Stimulated activated effector memory CD8-positive, alpha-beta T cell treated with anti-CD3 and anti-CD28 coated beads, Interleukin-12 subunit alpha, Interleukin-12 subunit beta, amount 100 ng/mL, for 72 hours (primary cell): Measurements from ENCODE around the gene SCG3.
A peak's percentile ranks its signal among the peaks of the same experiment; 100 is the strongest.

Experiments
- ATAC-seq: fragments of 150-1000 bp; cut with Tn5 transposase; 2 replicates; pipeline ENCODE4 v1.10.0; 2021
- DNase-seq, 2 donors: peaks; one replicate each; pipeline ENCODE4 v3.0.0; 2021 to 2022; ENCODE audit warnings: low spot score in 2 of 2
- H3K27ac Mint-ChIP-seq: one replicate; pipeline ENCODE4 v1.8.0; 2022; ENCODE audit warnings: mild to moderate bottlenecking, mixed read lengths
- H3K36me3 Mint-ChIP-seq: one replicate; pipeline ENCODE4 v1.8.0; 2022; ENCODE audit warnings: mild to moderate bottlenecking, mixed read lengths
- H3K4me1 Mint-ChIP-seq: one replicate; pipeline ENCODE4 v1.8.0; 2022; ENCODE audit warnings: mixed read lengths
- H3K4me3 Mint-ChIP-seq: one replicate; pipeline ENCODE4 v1.8.0; 2022; ENCODE audit warnings: mild to moderate bottlenecking, mixed read lengths
- H3K9me3 Mint-ChIP-seq: one replicate; pipeline ENCODE4 v1.8.0; 2022; ENCODE audit warnings: mixed read lengths

SCG3 gene

DNA sequence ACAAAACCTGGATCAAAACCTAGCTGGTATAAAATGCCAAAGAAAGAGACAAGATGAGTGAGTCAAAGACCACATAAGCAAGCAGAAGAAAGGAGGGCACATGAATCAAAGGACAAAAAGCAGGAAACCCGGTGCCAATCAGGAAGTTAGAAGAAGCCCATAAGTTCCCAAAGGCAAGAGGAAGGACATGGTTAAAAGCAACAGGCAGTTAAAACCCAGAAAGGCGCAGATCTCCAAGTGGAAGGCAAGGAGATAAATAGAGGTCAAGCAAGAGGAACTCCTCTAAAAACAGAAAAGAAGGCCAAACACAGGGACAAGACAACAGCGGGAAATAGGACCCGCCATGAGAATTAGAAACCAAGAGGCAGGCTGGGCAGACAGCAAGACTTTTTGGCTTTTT is 74.5 kb downstream of the SCG3 start:
- no peak overlapping the region for H3K27ac Mint-ChIP-seq
- H3K4me3 Mint-ChIP-seq: no peak overlapping the region
- H3K36me3 Mint-ChIP-seq: no peaks in the 10 kb centered on the region
- H3K9me3 Mint-ChIP-seq: no peaks in the 10 kb centered on the region
- DNase-seq (no peak), ATAC-seq (no peak)
- H3K4me1 Mint-ChIP-seq: peaks cover 25% of the 10 kb centered on the region

DNA sequence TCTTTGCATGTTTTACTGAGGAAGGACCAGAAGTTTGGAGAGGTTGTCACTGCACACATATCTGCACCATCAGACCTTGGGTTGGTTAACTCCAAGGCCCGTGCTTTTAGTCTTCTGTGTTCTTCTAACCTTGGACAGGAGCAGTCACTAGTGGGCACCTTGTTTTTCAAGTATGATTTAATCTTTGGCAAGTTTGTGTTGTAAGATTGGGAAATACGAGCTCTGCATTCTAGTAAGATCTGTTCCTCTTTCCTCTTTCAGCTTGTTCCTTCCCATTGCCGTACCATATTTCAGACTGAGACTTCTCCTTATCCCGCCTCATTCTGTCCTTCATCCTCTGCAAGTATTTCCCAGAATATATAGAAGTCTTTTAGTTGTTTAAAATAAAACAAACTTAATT is 75.2 kb downstream of the SCG3 start:
- DNase-seq (no peak), ATAC-seq (no peak)
- no peaks in the 10 kb centered on the region for H3K9me3 Mint-ChIP-seq
- no peaks in the 10 kb centered on the region for H3K36me3 Mint-ChIP-seq
- H3K4me1 Mint-ChIP-seq: peaks cover 20% of the 10 kb centered on the region
- no peak overlapping the region for H3K27ac Mint-ChIP-seq
- H3K4me3 Mint-ChIP-seq: no peak overlapping the region

DNA sequence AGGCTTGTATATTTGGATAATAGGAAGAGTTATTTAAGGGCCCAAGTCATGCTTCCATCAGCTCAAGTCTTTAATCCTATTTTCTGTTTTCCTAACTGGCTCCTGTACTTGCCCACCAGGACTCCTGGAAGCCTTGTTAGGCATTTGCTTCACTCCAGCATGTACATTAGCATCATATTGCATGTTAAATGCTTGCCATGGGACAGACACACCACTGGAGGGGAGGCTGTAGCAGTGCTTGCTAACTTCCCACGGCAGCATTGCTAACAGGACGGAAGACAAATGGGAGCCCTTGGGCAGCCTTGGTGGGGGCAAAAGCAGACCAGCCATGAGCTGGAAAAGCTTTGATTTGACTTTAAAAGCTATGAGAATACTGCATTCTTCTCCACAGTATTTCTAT is 76.1 kb downstream of the SCG3 start:
- Mint-ChIP-seq H3K4me3 (no peak overlapping the region), H3K36me3 (no peaks in the 10 kb centered on the region), H3K9me3 (no peaks in the 10 kb centered on the region), H3K27ac (no peak overlapping the region), H3K4me1 (peaks cover 15% of the 10 kb centered on the region)
- DNase-seq (no peak), ATAC-seq (no peak)

DNA sequence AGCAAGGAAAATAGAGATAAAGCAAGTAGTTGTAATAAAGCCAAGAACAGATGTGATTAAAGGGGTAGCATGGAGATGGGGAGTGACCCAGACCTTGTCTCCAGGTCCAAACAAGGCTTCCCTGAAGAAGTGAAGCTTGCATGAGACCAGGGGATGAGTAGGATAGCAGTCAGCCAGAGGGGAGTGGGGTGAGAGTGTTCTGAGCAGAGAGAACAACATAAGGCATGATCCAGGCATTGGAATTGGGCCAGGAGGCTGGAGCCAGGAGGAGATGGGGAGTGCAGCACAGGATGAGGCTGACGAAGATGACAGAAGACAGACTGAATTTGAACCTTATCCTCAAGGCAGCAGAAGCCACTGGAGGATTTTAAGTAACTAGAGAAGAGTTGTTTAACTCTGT is 77.3 kb downstream of the SCG3 start:
- H3K4me1 Mint-ChIP-seq: peaks cover 9% of the 10 kb centered on the region
- H3K27ac Mint-ChIP-seq: no peak overlapping the region
- no peak for ATAC-seq
- H3K36me3 Mint-ChIP-seq: no peaks in the 10 kb centered on the region
- no peak overlapping the region for H3K4me3 Mint-ChIP-seq
- DNase-seq: no peak
- H3K9me3 Mint-ChIP-seq: no peaks in the 10 kb centered on the region

DNA sequence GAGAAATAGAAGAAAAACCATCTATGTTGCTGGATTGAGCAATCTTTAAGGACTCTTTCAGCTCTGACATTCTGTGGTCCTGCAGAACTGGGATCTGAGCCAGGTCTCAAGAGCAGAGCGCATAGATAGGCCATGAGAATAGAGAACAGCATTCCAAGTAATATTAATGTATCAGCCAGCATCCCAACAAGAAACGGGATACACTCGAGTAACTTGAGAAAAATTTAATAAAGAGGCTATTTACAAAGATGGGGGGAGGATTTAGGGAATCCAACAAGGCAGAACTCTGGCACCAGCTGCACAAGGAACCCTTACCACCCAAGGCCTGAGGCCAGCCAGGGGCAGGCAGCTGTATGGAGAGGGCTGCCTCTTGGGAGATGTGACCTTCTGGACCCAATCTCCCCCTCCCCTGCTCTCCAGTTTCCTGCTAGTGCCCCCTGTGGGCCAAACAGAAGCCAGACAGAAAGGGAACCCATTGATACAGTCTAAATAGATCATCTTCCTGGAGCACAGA is 78.3 kb downstream of the SCG3 start:
- ATAC-seq (no peak), DNase-seq (no peak)
- Mint-ChIP-seq H3K4me3 (no peak overlapping the region), H3K9me3 (no peaks in the 10 kb centered on the region), H3K27ac (no peak overlapping the region), H3K4me1 (peaks cover 9% of the 10 kb centered on the region), H3K36me3 (no peaks in the 10 kb centered on the region)

DNA sequence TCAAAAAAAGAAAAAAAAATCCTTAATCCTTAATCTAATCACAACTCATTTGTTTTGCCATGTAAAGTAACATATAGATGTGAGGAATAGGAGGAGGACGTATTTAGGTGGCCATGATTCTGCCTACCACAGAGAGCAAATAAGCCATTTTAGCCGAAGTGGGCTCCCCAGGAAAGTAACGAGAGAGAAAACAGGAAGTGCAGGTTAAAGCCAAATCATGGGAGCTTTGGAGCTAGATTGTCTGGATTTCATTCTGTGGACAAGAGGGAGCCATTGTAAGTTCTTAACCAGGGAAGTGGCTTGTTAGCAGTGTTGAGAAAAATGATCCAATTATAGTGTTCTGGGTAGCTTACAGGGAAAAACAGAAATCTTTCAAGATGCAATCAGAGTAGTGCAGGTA is 79.5 kb downstream of the SCG3 start:
- DNase-seq: no peak
- H3K27ac Mint-ChIP-seq: no peak overlapping the region
- no peak overlapping the region for H3K4me3 Mint-ChIP-seq
- H3K4me1 Mint-ChIP-seq: peaks cover 2% of the 10 kb centered on the region
- no peak for ATAC-seq
- H3K36me3 Mint-ChIP-seq: no peaks in the 10 kb centered on the region
- no peaks in the 10 kb centered on the region for H3K9me3 Mint-ChIP-seq

DNA sequence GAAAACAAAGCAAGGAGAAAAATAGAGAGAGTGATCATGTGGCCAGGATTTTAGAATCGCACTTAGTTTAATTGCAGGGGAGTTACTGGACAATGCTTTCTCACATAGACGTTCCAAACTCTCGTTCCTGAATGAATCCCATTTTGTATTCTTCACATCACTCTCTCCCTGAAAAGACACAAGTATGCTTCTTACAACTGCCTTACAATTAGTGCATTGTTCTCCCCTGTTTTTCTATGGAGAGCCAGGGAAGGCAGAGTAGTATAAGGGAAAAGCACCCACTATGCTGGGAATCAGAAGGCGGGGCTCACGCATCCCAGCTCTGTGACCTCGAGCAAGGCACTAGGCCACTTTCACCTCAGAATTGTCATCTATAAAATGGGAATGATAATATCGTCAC is 84.4 kb downstream of the SCG3 start:
- Mint-ChIP-seq H3K27ac (no peak overlapping the region), H3K9me3 (no peaks in the 10 kb centered on the region), H3K4me1 (peaks cover 7% of the 10 kb centered on the region), H3K4me3 (no peak overlapping the region), H3K36me3 (no peaks in the 10 kb centered on the region)
- no peak for DNase-seq
- ATAC-seq: no peak

DNA sequence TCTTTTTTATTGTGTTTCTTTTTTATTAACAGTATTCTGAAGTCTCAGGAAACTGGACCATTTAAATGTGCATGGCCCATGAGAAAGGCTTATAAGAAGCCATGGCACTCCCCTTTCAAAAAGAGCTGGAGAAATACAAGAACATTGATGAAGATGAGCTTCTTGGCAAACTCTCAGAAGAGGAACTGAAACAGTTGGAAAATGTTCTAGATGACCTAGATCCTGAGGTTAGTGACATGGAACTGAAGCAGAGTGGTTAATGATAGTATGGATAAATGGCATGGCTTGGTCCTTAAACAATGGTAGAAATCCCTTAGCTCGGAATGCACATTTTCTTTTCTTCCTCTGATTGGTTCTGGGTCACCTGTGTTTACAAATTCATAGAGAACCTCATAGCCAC is 85.0 kb downstream of the SCG3 start:
- Mint-ChIP-seq H3K27ac (no peak overlapping the region), H3K9me3 (no peaks in the 10 kb centered on the region), H3K4me3 (no peak overlapping the region), H3K4me1 (peaks cover 7% of the 10 kb centered on the region), H3K36me3 (no peaks in the 10 kb centered on the region)
- ATAC-seq: no peak
- DNase-seq: no peak

DNA sequence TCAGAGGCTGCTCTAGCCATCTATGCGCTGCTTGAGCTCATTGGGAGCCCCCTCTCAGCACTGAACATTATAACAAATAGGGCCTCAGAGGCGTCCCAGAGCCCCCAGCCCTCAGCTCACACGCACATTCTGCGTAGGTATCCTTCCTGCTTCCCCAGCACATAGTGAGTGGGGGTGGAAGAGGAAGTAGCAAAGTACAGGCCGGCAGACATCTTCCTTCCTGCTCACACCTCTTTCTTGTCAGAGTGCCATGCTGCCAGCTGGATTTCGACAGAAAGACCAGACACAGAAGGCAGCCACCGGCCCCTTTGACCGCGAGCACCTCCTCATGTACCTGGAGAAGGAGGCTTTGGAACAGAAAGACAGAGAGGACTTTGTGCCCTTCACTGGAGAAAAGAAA is 86.7 kb downstream of the SCG3 start:
- peak overlapping the region; percentile 89 for H3K27ac Mint-ChIP-seq
- no peaks in the 10 kb centered on the region for H3K9me3 Mint-ChIP-seq
- H3K36me3 Mint-ChIP-seq: no peaks in the 10 kb centered on the region
- ATAC-seq (no peak), DNase-seq (no peak)
- peaks cover 7% of the 10 kb centered on the region for H3K4me1 Mint-ChIP-seq
- no peak overlapping the region for H3K4me3 Mint-ChIP-seq
